ENCODE measurements around the gene ARHGAP10.

DNA sequence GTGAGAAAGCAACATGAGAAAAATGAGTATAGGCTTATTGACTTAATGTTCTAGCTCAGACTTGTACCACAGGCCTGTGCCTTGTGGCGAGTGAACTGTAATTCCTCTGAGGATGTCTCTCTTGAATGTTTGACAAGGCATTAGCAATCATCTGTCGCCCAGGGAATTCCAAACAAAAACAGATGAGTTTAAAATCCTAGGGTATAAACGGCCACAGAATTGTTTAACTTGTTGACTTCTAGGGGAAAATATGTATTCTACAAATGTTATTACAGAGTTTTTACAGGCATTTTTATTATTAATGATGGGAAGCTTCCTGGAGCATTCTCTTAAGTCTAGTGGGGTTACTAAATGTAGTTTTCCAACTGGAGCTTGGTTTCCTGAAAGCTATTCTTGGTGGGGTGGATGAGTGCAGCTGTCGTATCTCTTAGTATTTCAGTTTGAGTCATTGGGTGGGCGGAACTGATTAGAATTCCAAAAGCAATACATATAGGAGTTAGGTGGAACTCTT lies 40.6 kb downstream of the ARHGAP10 start:
- TF ChIP-seq POLR2AphosphoS5 (IDR thresholded peaks at IDR 0.05; ENCODE audit: low read depth, low read length): no peak
- no peak for TF ChIP-seq POLR2A (IDR thresholded peaks at IDR 0.05; ENCODE audit: low read depth, low read length)
- no peak for TF ChIP-seq TAF1 (IDR thresholded peaks at IDR 0.05; ENCODE audit: low read depth, low read length)
